ENCODE measurements around the gene TJP1. TPM values are rescaled to one million over a fixed set of nuclear protein-coding genes. Genes with fewer than 3 reads are reported as not detected.

TJP1 gene
- total and polyA plus RNA-seq, 9 of the 15 experiments (the other 6 are each of a cell fraction or from before 2014, with no cell fraction given), result 9.1 to 39.3 (median 28.0) TPM

- Histone ChIP-seq H2AFZ (ENCODE audit: low read depth, low read length) (no peak overlapping the region), H3K4me2 (ENCODE audit: insufficient read depth, low read length) (no peak overlapping the region), H3K4me1 (replicated peaks in 1 of 2; ENCODE audit: control insufficient read depth in 2 of 2, insufficient read depth in 2 of 2, low read length in 2 of 2) (no peaks in the 10 kb centered on the region; a peak in 1 of 5 replicates), H3K9ac (ENCODE audit: insufficient read depth in 1 of 2, low read depth in 2 of 2, low read length in 2 of 2) (no peak overlapping the region), H3K36me3 (ENCODE audit: control insufficient read depth, insufficient read depth, low read length) (no peaks in the 10 kb centered on the region), H3K27me3 (ENCODE audit: control insufficient read depth in 2 of 2, insufficient read depth in 2 of 2, low read length in 2 of 2) (peaks cover 4 to 20% of the 10 kb centered on the region in 2 experiments; a peak in 4 of 5 replicates), H3K9me3 (replicated peaks; ENCODE audit: control insufficient read depth, insufficient read depth, low read depth, low read length) (no peaks in the 10 kb centered on the region), H3K4me3 (no peak overlapping the region), H3K9me1 (ENCODE audit: control insufficient read depth, insufficient read depth, low read length) (no peaks in the 10 kb centered on the region), H3K27ac (ENCODE audit: extremely low read depth, low read depth, low read length) (no peak overlapping the region), H3K79me2 (ENCODE audit: control insufficient read depth, insufficient read depth, low read length) (no peaks in the 10 kb centered on the region), H4K20me1 (replicated peaks; ENCODE audit: control insufficient read depth, insufficient read depth, low read length) (no peaks in the 10 kb centered on the region)
- ChIA-PET POLR2A (interaction anchor here (0.5 kb wide), 1 partner anchor 11 kb away, joined by 3 read pairs; no protein-coding TSS in a partner anchor), CTCF (ENCODE audit: low intra/inter-chr PET ratio) (no interaction called here)
- FAIRE-seq, result no peak
- 5% methylated on average over 2 of the region's 3 CpGs for WGBS (ENCODE audit: insufficient coverage, low coverage, missing lambda C conversion rate)
- no peak for ATAC-seq
- no TSS peak for BruUV-seq (replicated peaks)
- DNase-seq (ENCODE audit: extremely low read depth in 1 of 4, low spot score in 3 of 4), result no peak
- intact Hi-C loops (cut with micrococcal nuclease) (no loop called here), in situ Hi-C loops (cut with MboI) (loop anchor here (10.0 kb wide), 1 partner anchor 409 kb away; no protein-coding TSS in a partner anchor)
- TF ChIP-seq TCF3 (CRISPR knock-in tag; IDR thresholded peaks at IDR 0.05), result no peak
- TF ChIP-seq HDAC2 (IDR thresholded peaks at IDR 0.05), result no peak
- no peak for TF ChIP-seq NR2C1 (IDR thresholded peaks at IDR 0.05)
- no peak for TF ChIP-seq NR2C1 (tag; IDR thresholded peaks at IDR 0.05)
- TF ChIP-seq ZNF77 (CRISPR knock-in tag; IDR thresholded peaks at IDR 0.05), result no peak
- no peak for TF ChIP-seq ZHX1 (conservative IDR thresholded peaks at IDR 0.05; ENCODE audit: low read length)
- TF ChIP-seq MIER1 (IDR thresholded peaks at IDR 0.05; ENCODE audit: low read depth), result no peak
- no peak for TF ChIP-seq ZNF354B (CRISPR knock-in tag; IDR thresholded peaks at IDR 0.05)
- no peak for TF ChIP-seq L3MBTL2 (IDR thresholded peaks at IDR 0.05)
- TF ChIP-seq PATZ1 (CRISPR knock-in tag; IDR thresholded peaks at IDR 0.05; ENCODE audit: borderline replicate concordance), result no peak
- TF ChIP-seq SLC30A9 (CRISPR knock-in tag; IDR thresholded peaks at IDR 0.05), result no peak
- TF ChIP-seq NFXL1 (CRISPR knock-in tag; IDR thresholded peaks at IDR 0.05), result no peak
- TF ChIP-seq BMI1 (IDR thresholded peaks at IDR 0.05; ENCODE audit: low read length), result no peak
- TF ChIP-seq SRF (CRISPR knock-in tag; IDR thresholded peaks at IDR 0.05), result no peak
- no peak for TF ChIP-seq ZSCAN29 (IDR thresholded peaks at IDR 0.05)
Observed at GRCh38 chr15:29666241-29666640, 156.0 kb downstream of the TJP1 start.
